ENCODE measurements around the gene GPA33. TPM values are rescaled to one million over a fixed set of nuclear protein-coding genes. Genes with fewer than 3 reads are reported as not detected.

Gene GPA33
- total and polyA plus RNA-seq, 10 of the 15 experiments (the other 5 are each of a cell fraction or from before 2014, with no cell fraction given) = 0.09 to 0.27 (median 0.21) TPM; not detected in 1

- TF ChIP-seq STAT1 (conservative IDR thresholded peaks at IDR 0.05) = no peak
- TF ChIP-seq SUPT20H (IDR thresholded peaks at IDR 0.05; ENCODE audit: borderline replicate concordance, control insufficient read depth, low read depth, low read length) = no peak
- no peak for TF ChIP-seq JUNB (IDR thresholded peaks at IDR 0.05)
- TF ChIP-seq TCF7 (IDR thresholded peaks at IDR 0.05; ENCODE audit: borderline replicate concordance) = no peak
- TF ChIP-seq NR2C2 (IDR thresholded peaks at IDR 0.05; ENCODE audit: borderline replicate concordance, control insufficient read depth, insufficient read length, low read depth) = no peak
- TF ChIP-seq MAX (IDR thresholded peaks at IDR 0.05; ENCODE audit: low read depth, low read length) = no peak
- no peak for TF ChIP-seq SREBF2 (IDR thresholded peaks at IDR 0.05; ENCODE audit: low read length)
- TF ChIP-seq IRF4 (IDR thresholded peaks at IDR 0.05; ENCODE audit: low read depth, low read length) = no peak
- TF ChIP-seq, protein P1, sequence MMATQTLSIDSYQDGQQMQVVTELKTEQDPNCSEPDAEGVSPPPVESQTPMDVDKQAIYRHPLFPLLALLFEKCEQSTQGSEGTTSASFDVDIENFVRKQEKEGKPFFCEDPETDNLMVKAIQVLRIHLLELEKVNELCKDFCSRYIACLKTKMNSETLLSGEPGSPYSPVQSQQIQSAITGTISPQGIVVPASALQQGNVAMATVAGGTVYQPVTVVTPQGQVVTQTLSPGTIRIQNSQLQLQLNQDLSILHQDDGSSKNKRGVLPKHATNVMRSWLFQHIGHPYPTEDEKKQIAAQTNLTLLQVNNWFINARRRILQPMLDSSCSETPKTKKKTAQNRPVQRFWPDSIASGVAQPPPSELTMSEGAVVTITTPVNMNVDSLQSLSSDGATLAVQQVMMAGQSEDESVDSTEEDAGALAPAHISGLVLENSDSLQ (IDR thresholded peaks at IDR 0.05) = no peak
- TF ChIP-seq, protein P2, sequence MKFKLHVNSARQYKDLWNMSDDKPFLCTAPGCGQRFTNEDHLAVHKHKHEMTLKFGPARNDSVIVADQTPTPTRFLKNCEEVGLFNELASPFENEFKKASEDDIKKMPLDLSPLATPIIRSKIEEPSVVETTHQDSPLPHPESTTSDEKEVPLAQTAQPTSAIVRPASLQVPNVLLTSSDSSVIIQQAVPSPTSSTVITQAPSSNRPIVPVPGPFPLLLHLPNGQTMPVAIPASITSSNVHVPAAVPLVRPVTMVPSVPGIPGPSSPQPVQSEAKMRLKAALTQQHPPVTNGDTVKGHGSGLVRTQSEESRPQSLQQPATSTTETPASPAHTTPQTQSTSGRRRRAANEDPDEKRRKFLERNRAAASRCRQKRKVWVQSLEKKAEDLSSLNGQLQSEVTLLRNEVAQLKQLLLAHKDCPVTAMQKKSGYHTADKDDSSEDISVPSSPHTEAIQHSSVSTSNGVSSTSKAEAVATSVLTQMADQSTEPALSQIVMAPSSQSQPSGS (IDR thresholded peaks at IDR 0.05; ENCODE audit: low read length) = no peak
- TF ChIP-seq NR2C1 (IDR thresholded peaks at IDR 0.05) = no peak
- no peak for TF ChIP-seq TAF1 (IDR thresholded peaks at IDR 0.05; ENCODE audit: borderline replicate concordance, low read depth, low read length)
- no peak for TF ChIP-seq FOS (IDR thresholded peaks at IDR 0.05; ENCODE audit: borderline replicate concordance, extremely low read depth, insufficient read length)
- no peak for TF ChIP-seq MXI1 (IDR thresholded peaks at IDR 0.05; ENCODE audit: low read depth, low read length)
- no peak for TF ChIP-seq FOXM1 (IDR thresholded peaks at IDR 0.05; ENCODE audit: low read depth, low read length)
- no peak for TF ChIP-seq CBFB (IDR thresholded peaks at IDR 0.05; ENCODE audit: low read depth)
- TF ChIP-seq NBN (IDR thresholded peaks at IDR 0.05) = no peak
- TF ChIP-seq TCF12 (IDR thresholded peaks at IDR 0.05; ENCODE audit: low read depth, low read length) = no peak
- TF ChIP-seq EZH2 (IDR thresholded peaks at IDR 0.05; ENCODE audit: borderline replicate concordance, control insufficient read depth, low read depth, low read length) = no peak
- TF ChIP-seq ZNF274 (IDR thresholded peaks at IDR 0.05; ENCODE audit: insufficient read depth, insufficient read length) = no peak
- Histone ChIP-seq H3K27me3 (replicated peaks in 1 of 2; ENCODE audit: control insufficient read depth in 2 of 2, insufficient read depth in 2 of 2, low read length in 1 of 2) (no peaks in the 10 kb centered on the region), H3K27ac (ENCODE audit: control insufficient read depth, insufficient read depth) (no peak overlapping the region), H3K79me2 (ENCODE audit: control insufficient read depth, insufficient read depth, low read length) (no peaks in the 10 kb centered on the region), H3K4me3 (no peak overlapping the region), H3K36me3 (ENCODE audit: control insufficient read depth in 2 of 2, insufficient read depth in 2 of 2, low read length in 1 of 2) (no peaks in the 10 kb centered on the region), H3K4me2 (ENCODE audit: control insufficient read depth, insufficient read depth) (no peak overlapping the region), H3K4me1 (ENCODE audit: control insufficient read depth, insufficient read depth, low read length) (0 out of 2 replicates have a peak, but pooled peaks cover 3% of the 10 kb centered on the region), H3K9ac (ENCODE audit: control insufficient read depth, insufficient read depth, low read length) (no peak overlapping the region), H3K9me3 (replicated peaks; ENCODE audit: control insufficient read depth, insufficient read depth, low read length) (no peaks in the 10 kb centered on the region), H2AFZ (ENCODE audit: control insufficient read depth, low read depth, low read length) (no peak overlapping the region), H4K20me1 (ENCODE audit: control insufficient read depth, insufficient read depth) (no peaks in the 10 kb centered on the region)
- in situ Hi-C loops (cut with MboI) = loop anchor here (5.0 kb wide), 1 partner anchor 138 kb away; no protein-coding TSS in a partner anchor
- CTCF ChIA-PET = interaction anchor here (1.1 to 18.3 kb wide), 2 partner anchors 11 to 144 kb away, joined by 3 to 734 read pairs; no protein-coding TSS in a partner anchor
- POLR2A ChIA-PET = no interaction called here
- intact Hi-C loops (cut with micrococcal nuclease; ENCODE audit: unreplicated experiment) = loop anchor here (5.0 kb wide), 1 partner anchor 78 kb away; the partner anchor contains the start of gene ILDR2
- DNase-seq (ENCODE audit: low read depth, low spot score) = no peak
- ATAC-seq = no peak
- FAIRE-seq = no peak
- RAD21 ChIA-PET (ENCODE audit: unreplicated experiment) = interaction anchor here (5.7 to 7.8 kb wide), 2 partner anchors 145 kb away, joined by 21 to 305 read pairs; no protein-coding TSS in a partner anchor
- 48% methylated on average over 14 of the region's 14 CpGs for WGBS (ENCODE audit: insufficient coverage, insufficient replicate concordance, low lambda C conversion rate, missing lambda C conversion rate)
- SMC1A ChIA-PET (ENCODE audit: uncharacterized antibody, unreplicated experiment) = interaction anchor here (10.4 kb wide), 1 partner anchor 145 kb away, joined by 384 read pairs; no protein-coding TSS in a partner anchor
- no TSS peak for BruUV-seq (replicated peaks)
Observed at GRCh38 chr1:167054946-167055630, 35.1 kb downstream of the GPA33 start.
